Activated T-helper 1 cell treated with anti-CD3 and anti-CD28 coated beads, Interleukin-2, amount 50 U/mL, for 16 hours (primary cell): ENCODE data around the gene IL25.
"Not testable (repeated sequence)": the region's sequence is repeated elsewhere in the genome, so short reads cannot be mapped to it uniquely, and the experiment has no call there.

Experiments
- DNase-seq, 2 donors: peaks; one replicate each; pipeline ENCODE4 v3.0.0-alpha.2; 2020; ENCODE audit warnings: low read depth in 1 of 2, low spot score in 1 of 2

The IL25 gene

DNA sequence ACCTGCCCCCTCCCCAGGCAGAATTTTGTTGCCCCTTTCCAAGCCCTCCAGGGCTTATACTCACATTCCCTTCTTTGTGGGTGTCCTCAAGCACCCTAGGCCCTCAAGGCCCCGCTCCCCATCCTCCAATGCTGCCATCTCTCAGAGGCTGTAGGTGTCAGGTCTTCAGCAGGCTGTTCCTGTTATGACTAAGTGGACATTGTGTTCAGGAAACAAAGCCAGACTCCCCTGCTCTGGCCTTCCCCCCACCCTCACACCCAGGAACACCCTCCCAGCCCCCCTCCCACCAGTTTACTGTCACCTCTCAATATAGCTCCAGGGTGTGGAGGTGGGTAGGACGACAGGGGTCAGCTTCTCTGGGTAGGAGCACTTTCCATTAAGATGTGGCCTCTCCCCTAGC is 36.9 kb downstream of the IL25 start:
- DNase-seq = no peak

DNA sequence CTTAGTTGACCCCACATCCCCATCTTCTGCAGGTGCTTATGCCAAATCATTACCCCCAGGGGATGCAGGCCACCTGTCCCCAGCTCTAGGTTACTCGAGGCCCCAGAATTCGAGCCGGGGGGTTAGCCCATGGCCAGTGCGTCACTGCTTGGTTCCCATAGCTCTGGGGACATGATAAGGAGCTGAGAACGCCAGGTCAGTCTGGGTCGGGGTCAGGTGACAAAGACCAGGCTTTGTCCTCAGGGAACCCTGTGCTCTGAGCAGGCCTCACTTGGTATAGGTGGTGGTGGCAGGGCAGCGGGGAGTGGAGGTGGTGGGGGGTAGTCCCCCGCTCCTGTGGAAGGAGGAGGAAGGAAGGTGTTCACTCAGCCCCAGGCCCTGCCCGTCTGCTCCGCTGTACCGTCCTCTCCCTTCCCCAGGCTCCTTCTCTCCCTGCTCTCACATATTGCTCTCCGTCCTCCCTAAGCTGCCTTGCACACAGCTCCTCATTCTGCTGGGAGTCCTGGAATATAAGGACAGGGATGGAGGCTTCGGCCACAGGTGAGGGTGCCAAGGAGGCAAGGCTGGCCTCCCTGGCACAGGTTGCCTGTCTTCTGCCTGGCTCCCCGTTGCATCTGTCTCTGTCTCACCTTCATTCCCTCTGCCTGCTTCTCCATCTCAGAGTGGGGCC is 37.5 kb downstream of the IL25 start:
- DNase-seq = no peak

DNA sequence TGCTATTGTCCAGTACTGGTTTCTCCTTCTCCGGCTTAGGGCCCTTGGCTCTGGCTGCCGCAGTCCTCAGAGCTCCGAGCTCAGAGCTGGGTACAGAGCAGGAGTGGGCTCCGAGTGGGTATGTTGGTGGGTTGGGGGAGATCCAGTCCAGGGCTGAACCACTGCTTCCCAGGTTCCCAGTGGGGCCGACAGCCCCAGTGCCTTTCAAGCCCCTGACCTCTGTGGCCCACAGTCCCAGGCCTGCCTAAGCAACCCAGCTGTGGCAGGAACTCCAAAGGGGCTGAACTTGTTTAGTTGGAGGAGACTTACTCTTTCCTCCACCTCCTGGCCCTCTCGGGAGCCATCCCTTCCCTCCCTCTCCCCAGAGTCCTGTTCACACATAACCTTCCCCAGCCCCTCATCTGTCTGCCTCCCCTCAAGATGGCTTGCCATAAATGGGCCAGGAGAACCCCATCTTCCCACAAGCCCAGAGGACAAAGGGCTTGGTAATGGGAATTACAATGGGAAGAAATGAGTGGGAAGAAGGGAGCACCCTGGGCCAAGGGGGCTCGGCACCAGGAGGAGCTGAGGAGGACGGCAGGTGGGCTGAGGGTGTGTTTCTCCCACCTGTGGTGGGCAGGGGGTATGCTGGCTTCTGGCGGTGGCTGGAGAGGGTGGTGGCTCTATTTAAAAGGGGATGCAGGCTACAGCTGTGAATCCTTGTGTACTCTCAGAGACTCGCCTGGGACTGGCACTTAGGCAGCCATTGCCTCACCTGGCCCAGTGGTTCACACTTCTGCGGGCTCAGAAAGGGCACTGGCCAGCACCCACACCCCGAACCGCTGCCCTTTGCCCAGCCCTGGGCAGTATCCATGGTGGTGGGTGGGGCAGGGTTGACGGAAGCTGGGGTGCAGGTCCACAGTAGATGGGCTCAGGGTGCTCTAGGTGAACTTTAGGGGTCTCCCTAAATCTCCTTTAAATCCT is 39.2 kb downstream of the IL25 start:
- no peak for DNase-seq

DNA sequence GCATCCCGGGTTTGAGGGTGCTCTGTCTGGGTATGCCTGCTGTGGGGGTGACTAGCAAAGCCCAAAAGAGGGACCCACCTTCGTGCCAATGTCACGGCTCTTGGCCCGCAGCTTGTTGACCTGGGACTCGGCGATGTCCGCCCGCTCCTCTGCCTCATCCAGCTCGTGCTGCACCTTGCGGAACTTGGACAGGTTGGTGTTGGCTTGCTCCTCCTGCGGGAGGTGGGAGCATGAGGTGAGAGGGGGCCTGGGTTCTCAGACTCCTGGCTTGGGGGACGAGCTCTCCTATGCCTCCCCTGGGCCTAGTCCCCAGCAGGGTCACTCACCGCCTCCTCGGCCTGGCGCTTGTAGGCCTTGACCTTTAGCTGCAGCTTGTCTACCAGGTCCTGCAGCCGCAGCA is 41.1 kb downstream of the IL25 start:
- DNase-seq = no peak

DNA sequence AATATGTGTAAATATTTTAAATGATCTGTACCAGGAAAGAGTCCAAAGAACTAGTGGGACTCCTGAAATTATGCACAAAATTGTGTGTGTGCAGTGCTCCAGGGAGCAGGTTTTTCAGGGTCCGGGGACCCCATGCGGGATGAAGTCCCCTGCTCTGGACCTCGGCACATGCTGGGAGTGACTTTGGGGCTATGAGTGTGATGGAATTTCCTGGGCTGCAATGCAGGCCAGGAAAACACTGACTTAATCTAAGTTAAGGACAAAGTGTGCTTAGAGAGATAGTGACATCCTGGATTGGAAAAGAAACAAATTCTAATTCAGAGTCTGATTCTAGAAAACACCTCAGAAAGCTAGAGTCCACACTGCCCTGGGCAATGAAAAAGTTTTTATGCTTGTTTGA is 41.6 kb downstream of the IL25 start:
- no peak for DNase-seq

DNA sequence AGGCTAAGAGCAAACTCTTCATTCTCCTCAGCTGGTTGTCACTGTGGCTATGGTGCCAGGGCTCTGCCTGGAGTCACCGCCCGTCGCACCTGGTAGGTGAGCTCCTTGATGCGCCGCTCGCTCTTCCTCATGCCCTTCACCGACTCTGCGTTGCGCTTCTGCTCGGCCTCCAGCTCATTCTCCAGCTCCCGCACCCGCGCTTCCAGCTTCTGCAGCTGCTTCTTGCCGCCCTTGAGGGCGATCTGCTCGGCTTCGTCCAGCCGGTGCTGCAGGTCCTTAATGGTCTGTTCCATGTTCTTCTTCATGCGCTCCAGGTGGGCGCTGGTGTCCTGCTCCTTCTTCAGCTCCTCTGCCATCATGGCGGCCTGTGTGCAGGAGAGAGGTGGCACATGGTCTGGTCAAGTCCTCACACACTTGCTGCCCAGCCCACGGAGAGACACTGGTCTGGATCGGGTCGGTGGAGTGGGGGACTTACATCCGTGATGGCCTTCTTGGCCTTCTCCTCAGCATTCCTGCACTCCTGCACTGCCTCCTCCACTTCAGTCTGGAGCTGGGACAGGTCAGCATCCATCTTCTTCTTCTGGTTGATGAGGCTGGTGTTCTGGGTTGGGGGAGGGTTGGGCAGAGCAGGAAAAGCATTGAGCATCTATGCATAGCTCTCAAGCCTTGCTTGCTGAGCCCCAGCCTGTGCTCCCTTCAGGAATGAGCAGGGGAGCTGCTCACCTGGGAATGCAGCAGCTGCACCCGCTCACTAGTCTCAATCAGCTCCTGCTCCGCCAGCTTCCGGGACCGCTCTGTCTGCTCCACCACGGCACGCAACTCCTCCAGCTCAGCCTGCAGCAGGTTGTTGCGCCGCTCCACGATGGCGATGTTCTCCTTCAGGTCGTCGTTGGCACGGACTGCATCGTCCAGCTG is 42.6 kb downstream of the IL25 start:
- DNase-seq = no peak

DNA sequence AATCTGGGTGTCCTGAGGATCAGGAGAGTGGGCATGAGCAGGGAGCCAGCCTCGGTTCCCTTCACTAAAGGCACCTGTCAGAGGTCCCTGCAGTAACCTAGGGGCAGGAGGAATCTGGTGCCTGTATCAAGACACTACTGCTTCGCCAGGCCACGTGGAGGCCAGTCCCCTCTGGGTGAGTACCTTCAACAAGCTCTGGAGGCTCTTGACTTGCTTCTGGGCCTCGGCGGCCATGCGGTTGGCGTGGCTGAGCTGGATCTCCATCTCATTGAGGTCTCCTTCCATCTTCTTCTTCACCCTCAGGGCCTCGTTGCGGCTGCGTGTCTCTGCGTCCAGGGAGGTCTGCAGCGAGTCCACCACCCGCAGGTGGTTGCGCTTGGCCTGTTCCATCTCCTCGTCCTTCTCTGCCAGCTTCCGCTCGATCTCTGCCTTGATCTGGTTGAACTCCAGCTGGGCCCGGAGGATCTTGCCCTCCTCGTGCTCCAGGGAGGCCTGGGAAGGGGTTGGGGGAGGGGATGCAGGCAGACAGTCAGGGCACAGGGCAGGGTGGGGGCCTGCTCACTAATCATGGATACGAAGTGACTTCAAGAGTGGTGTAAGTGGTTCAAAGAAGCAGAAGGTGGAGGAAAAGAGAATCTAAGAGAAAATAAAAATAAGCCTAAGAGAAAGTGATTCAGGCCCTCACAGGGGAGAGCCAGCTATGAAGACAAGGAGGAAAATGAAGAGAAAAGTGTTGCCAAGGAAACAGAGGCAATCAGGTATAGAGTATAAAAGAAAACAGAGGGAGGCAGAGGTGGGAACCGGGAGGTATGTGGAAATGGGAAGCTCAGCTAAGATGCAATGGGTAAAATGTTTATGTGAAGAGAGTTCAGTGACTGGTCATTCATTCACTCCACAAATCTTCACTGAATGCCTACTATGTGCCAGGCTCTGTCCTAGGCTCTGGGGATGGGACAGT is 43.5 kb downstream of the IL25 start:
- DNase-seq = no peak

DNA sequence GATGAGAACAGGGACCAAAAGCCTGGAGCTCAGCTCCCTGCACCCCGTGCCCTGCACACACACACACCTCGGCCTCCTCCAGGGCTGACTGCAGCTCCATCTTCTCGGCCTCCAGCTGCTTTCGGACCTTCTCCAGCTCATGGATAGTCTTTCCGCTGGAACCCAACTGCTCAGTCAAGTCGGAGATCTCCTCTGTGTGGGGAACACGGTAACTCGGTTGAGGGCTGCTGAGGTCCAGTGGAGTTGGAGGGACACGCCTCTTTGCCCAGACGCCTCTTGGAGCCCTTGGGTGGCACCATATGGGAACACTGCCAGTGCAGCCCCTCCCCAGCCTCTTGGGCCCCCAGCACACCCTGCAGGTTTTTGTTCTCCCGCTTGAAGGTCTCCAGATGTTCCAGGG is 44.2 kb downstream of the IL25 start:
- DNase-seq = no peak

DNA sequence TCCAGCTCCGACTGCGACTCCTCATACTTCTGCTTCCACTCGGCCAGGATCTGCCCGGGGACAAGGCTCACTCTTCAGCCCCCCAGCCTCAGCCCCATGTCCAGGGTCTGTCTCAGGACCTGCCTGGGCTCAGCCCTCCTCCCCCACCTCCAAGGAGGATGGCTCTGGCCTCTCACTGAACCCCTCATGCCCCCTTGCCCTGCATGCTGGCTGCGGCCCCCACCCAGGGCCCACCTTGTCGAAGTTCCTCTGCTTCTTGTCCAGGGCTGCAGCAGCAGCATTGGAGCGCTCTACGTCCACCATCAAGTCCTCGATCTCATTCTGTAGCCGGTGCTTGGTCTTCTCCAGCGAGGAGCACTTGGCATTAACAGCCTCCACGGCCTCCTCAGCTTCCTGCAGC is 44.7 kb downstream of the IL25 start:
- not testable (repeated sequence) for DNase-seq

DNA sequence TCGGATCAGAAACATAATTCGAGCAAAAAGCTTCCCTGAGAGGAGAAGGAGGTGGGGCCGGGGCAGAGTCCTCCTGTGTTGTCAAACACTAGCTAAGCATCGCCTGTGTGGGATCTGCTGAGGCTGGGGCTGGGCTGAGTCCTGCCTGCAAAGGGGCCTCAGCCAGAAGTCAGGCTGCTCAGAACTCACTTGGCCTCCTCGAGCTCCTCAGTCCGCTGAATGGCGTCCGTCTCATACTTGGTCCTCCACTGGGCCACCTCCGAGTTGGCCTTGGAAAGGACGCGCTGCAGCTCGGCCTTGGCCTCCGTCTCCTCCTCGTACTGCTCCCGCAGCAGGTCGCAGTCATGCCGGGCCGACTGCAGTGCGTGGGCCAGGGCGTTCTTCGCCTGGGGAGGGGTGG is 45.4 kb downstream of the IL25 start:
- no peak for DNase-seq

DNA sequence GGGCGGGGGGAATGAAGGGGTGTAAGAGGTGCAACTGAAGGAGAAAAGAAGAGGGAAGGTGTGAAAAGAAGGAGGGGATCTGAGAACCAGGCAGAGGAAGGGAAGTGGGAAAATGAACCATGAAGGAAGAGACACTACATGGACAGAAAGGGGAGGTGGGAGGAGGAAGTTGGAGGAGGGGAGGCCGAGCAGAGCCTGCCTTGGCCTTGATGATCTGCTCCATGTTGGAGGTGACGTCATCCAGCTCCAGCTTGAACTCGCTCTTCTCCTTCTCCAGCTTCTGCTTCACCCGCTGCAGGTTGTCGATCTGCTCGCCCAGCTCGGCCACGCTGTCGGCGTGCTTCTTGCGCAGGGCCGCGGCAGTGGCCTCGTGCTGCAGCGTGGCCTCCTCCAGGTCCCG is 47.0 kb downstream of the IL25 start:
- not testable (repeated sequence) for DNase-seq

DNA sequence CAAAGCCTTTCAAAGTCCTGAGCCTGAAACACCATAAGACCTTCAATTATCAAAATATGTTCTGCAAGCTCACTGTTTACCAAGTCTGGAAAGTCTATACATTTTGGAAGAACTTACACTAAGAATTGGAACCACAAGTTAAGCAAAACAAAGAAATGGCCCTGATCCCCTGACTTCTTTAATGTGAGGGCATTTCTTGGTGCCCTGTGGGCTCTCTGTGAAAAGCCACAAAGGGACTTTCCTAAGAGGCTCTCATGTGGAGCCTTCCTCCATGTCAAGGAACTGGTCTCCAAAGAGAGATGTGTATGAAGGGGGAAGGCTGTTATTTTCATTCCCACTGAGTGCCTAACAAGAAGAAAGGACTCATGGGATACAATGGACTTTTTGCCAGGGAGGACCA is 49.0 kb downstream of the IL25 start:
- DNase-seq = no peak

DNA sequence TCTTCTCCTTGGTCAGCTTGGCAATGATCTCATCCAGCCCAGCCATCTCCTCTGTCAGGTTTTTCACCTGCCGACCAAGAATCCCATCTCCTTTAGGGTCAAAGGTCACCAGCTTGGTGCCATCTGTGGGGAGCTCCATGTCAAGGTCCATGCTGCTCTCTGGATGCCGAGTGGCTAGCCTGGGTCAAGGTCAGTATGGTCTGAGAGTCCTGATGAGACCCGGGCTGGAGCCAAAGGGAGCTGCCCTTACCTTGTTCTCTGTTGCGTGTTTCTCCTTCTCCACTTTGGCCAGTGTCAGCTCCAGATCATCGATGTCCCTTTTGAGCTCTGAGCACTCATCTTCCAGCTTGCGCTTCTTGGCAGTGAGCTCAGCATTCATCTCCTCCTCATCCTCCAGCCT is 51.0 kb downstream of the IL25 start:
- no peak for DNase-seq

DNA sequence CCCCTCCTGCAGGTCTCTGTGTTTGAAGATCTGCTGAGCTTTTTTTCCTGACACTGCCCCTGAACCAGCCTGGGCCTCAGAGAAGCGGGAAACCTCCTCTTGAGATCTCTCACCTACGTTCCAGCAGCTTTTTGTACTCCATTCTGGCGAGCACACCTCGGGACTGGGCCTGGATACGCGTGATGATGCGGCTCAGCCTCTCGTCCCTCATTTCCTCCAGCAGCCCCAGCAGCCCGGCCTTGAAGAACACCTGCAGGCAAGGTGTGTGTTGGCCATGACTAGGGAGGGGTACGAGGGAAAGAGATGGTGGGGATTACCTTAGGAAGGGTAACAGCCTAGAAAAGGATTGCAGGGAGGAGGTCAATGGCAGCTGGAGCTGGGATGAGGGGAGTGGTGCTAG is 52.6 kb downstream of the IL25 start:
- DNase-seq = no peak

DNA sequence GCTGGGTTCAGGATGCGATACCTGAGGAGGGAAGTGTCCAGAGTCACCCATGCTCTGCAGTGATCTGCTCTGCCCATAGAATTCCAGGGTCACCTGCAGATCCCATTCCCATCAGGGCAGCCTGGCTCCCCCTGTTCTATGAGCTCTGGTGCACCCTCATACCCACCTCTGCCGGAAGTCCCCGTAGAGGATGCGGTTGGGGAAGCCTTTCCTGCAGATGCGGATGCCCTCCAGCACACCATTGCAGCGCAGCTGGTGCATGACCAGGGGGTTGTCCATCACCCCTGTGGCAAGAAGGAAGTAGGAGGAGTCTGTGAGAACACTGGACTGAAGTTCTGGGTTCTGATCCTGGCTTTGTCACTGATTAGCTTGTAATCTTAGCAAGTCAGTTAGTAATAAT is 53.2 kb downstream of the IL25 start:
- not testable (repeated sequence) for DNase-seq
